ENCODE data around the gene TTC34. TPM values are rescaled to one million over a fixed set of nuclear protein-coding genes. Genes with fewer than 3 reads are reported as not detected.

Gene TTC34
- total and polyA plus RNA-seq, 5 donors, result 0.27 to 1.5 (median 0.63) TPM

DNA sequence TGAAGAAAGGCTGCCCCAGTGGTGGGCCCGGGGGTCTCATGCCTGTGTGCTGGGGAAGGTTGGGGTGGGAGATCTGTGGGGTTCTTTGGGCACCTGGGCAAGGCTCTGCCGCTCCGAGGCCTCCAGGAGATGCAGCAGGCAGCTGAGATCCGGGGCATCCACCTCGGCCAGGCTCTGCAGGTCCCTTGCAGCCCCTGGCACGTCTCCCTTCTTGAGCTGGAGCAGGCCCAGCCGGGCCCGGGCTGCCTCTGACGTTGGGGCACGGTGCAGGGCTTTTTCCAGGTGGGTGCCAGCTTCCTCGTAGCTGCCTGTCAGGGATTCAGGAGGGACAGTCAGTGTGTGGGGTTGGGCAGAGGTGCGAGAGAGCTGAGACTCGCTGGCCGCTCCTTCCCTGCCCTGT, 157.3 kb downstream of the TTC34 start:
- no peaks in the 10 kb centered on the region for H3K9me3 ChIP-seq (ENCODE audit: control insufficient read depth, low read length)
- ATAC-seq (no peak), DNase-seq (peak in 1 of 3 donors; percentile 33)
- intact Hi-C loops (cut with DNase I), result no loop called here
- WGBS, result 86% methylated on average over 14 of the region's 14 CpGs
- H3K27me3 ChIP-seq (ENCODE audit: control insufficient read depth, insufficient read depth), result no peaks in the 10 kb centered on the region
- no peaks in the 10 kb centered on the region for H3K4me1 ChIP-seq (ENCODE audit: control insufficient read depth, insufficient read depth, low read length)
- H3K27ac ChIP-seq (ENCODE audit: low read length), result no peak overlapping the region
- no peak overlapping the region for H3K4me3 ChIP-seq (ENCODE audit: low read length)

DNA sequence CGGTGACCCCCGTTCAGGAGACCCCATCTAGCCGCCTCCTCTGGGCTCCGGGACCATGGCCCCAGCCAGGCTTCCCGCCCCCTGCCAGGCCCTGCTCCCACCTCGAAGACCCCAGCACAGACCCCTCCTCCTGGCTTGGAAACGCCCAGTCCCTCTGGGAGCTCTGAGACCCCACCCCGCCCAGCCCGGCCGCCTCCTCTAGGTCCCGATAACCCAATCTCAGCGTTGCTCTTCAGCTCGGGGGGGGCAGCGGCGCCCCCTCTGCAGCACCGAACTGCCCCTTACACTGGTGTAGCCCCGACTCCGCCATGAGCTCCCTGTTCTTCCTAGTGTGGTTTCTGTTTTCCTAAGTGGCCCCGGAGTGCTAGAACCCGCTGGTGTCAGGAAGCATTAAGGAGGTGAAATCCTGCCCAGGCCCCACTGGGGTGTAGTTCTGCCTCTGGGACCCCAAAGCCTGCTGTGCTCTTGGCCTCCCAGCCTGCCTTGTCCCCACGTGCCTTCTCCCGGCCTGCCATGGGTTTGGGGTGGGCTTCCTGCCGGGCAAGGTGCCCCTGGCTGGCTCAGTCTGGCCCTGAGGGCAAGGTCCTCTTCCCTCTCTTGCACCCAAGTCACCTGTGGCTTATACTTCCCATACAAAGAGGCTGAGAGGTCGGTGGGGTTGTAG, 157.9 kb downstream of the TTC34 start:
- 13% methylated on average over 24 of the region's 24 CpGs for WGBS
- H3K9me3 ChIP-seq (ENCODE audit: control insufficient read depth, low read length), result no peaks in the 10 kb centered on the region
- no peaks in the 10 kb centered on the region for H3K4me1 ChIP-seq (ENCODE audit: control insufficient read depth, insufficient read depth, low read length)
- DNase-seq (no peak), ATAC-seq (no peak)
- H3K27ac ChIP-seq (ENCODE audit: low read length), result no peak overlapping the region
- no peaks in the 10 kb centered on the region for H3K27me3 ChIP-seq (ENCODE audit: control insufficient read depth, insufficient read depth)
- intact Hi-C loops (cut with DNase I), result no loop called here
- H3K4me3 ChIP-seq (ENCODE audit: low read length), result peak overlapping the region; percentile 62

DNA sequence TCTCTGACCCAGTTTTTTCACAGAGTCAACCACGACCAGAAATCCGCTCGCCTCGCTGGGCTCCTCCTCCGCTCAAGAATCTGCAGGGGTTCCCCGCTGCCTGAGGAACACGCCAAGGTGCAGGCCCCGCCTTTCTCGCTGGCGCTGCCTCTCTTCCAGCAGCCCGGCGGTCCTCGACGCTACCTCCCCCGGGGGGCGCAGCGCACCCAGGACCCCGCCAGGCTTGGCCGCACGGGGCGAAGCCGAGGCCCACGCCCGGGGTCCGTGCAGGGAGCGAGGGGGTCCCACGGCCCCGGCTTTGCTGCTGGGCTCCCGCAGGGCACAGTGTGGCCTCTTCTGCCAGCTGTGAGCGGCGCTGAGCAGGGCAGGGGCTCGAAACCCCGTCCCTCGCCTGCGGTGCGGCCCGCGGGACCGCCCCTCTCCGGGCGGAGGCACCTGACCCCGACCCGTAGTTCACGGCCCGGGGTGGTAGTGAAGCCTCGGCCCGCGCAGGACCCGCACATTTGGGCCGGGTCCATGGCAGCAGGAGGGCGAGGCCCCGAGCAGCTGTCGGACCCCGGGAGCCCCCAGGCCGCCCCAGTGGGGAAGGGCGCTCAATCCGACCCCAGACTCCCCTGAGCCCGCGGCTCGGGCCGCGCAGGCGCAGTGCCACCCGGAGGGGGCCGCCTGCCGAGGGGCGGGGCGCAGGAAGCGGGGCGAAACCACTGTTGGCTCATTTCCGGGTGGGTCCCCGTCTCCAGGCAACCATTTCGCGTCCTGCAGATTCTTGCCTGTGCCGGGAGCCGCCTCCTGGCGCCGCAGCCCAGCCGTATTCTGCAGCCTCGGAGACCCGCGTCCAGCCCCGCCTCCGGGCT, 158.7 kb downstream of the TTC34 start:
- DNase-seq (peak; percentile 94 to 97 (median 96)), ATAC-seq (peak; percentile 87 to 93)
- Histone ChIP-seq H3K9me3 (ENCODE audit: control insufficient read depth, low read length) (no peaks in the 10 kb centered on the region), H3K27ac (ENCODE audit: low read length) (peak overlapping the region; percentile 49), H3K4me1 (ENCODE audit: control insufficient read depth, insufficient read depth, low read length) (no peaks in the 10 kb centered on the region), H3K27me3 (ENCODE audit: control insufficient read depth, insufficient read depth) (no peaks in the 10 kb centered on the region), H3K4me3 (ENCODE audit: low read length) (peak overlapping the region; percentile 62)
- intact Hi-C loops (cut with DNase I), result no loop called here
- under 1% methylated on average over 84 of the region's 84 CpGs for WGBS

GRCh38 chr1:2642131-2642559, 159.3 kb downstream of the TTC34 start:
- H3K4me1 ChIP-seq (ENCODE audit: control insufficient read depth, insufficient read depth, low read length), result no peaks in the 10 kb centered on the region
- peak; percentile 9 to 12 for ATAC-seq
- H3K9me3 ChIP-seq (ENCODE audit: control insufficient read depth, low read length), result no peaks in the 10 kb centered on the region
- peak overlapping the region; percentile 62 for H3K4me3 ChIP-seq (ENCODE audit: low read length)
- DNase-seq, result peak in 1 of 3 donors; percentile 64
- H3K27ac ChIP-seq (ENCODE audit: low read length), result no peak overlapping the region
- intact Hi-C loops (cut with DNase I), result no loop called here
- H3K27me3 ChIP-seq (ENCODE audit: control insufficient read depth, insufficient read depth), result no peaks in the 10 kb centered on the region
- WGBS, result 33% methylated on average over 11 of the region's 11 CpGs

GRCh38 chr1:2641381-2642130, 159.9 kb downstream of the TTC34 start:
- DNase-seq (peak in 2 of 3 donors; percentile 58 to 60), ATAC-seq (no peak)
- Histone ChIP-seq H3K27me3 (ENCODE audit: control insufficient read depth, insufficient read depth) (no peaks in the 10 kb centered on the region), H3K4me1 (ENCODE audit: control insufficient read depth, insufficient read depth, low read length) (no peaks in the 10 kb centered on the region), H3K27ac (ENCODE audit: low read length) (no peak overlapping the region), H3K4me3 (ENCODE audit: low read length) (no peak overlapping the region), H3K9me3 (ENCODE audit: control insufficient read depth, low read length) (no peaks in the 10 kb centered on the region)
- 93% methylated on average over 34 of the region's 34 CpGs for WGBS
- intact Hi-C loops (cut with DNase I), result no loop called here

DNA sequence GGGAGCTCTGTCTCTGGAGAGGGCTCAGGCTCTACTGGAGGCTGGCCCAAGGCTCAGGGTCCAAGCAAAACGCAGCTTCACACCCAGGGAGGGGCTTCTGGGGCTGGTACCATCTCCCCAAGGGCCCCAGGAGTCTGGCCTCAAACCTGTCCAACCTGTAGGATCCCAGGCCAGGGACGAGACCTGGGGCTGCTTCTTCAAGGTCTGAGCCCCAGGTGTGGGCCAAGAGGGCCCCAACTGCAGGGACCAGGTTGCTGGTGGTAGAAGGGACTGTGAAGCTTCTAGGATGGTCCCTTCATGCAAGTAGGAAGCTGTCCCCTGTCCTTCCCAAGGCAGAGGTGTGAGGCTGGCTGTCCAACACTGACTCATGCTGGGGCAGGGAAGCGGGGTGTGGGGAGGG, 160.9 kb downstream of the TTC34 start:
- DNase-seq (peak in 1 of 3 donors; percentile 34), ATAC-seq (no peak)

GRCh38 chr1:2639607-2640521, 161.6 kb downstream of the TTC34 start:
- intact Hi-C loops (cut with DNase I), result no loop called here
- Histone ChIP-seq H3K9me3 (ENCODE audit: control insufficient read depth, low read length) (no peaks in the 10 kb centered on the region), H3K4me1 (ENCODE audit: control insufficient read depth, insufficient read depth, low read length) (no peaks in the 10 kb centered on the region), H3K4me3 (ENCODE audit: low read length) (no peak overlapping the region), H3K27me3 (ENCODE audit: control insufficient read depth, insufficient read depth) (no peaks in the 10 kb centered on the region), H3K27ac (ENCODE audit: low read length) (no peak overlapping the region)
- DNase-seq (peak in 2 of 3 donors; percentile 37 to 51), ATAC-seq (no peak)
- WGBS, result 69% methylated on average over 26 of the region's 26 CpGs

More for the DNA sequence above, 160.9 kb downstream of the TTC34 start:
- Histone ChIP-seq H3K9me3 (ENCODE audit: control insufficient read depth, low read length) (no peaks in the 10 kb centered on the region), H3K27ac (ENCODE audit: low read length) (no peak overlapping the region), H3K27me3 (ENCODE audit: control insufficient read depth, insufficient read depth) (no peaks in the 10 kb centered on the region), H3K4me3 (ENCODE audit: low read length) (no peak overlapping the region), H3K4me1 (ENCODE audit: control insufficient read depth, insufficient read depth, low read length) (no peaks in the 10 kb centered on the region)
- WGBS, result 93% methylated on average over 3 of the region's 3 CpGs
- intact Hi-C loops (cut with DNase I), result no loop called here

DNA sequence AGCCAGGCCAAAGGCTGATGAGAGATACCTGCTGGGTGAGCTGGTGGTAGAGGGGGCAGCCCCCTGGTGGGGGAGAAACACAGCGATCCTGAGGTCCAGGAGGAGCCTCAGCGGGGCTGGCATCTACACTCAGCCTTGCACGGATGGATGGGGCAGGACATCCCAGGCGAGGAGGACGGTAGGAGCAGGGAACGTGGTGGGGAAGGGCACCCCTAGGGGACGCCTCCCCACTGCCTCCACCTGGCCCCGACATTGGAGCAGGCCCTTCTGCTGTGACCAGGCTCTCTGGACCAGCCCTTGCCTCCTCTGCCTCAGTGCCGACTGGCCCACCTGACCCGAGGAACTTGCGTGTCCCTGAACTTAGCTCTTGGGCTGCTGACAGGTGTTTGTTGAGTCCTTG, 162.3 kb downstream of the TTC34 start:
- Histone ChIP-seq H3K27ac (ENCODE audit: low read length) (no peak overlapping the region), H3K4me3 (ENCODE audit: low read length) (no peak overlapping the region), H3K4me1 (ENCODE audit: control insufficient read depth, insufficient read depth, low read length) (no peaks in the 10 kb centered on the region), H3K27me3 (ENCODE audit: control insufficient read depth, insufficient read depth) (no peaks in the 10 kb centered on the region), H3K9me3 (ENCODE audit: control insufficient read depth, low read length) (no peaks in the 10 kb centered on the region)
- ATAC-seq (no peak), DNase-seq (peak in 2 of 3 donors; percentile 27 to 60)
- 50% methylated on average over 11 of the region's 11 CpGs for WGBS
- intact Hi-C loops (cut with DNase I), result no loop called here

- H3K9me3 ChIP-seq (ENCODE audit: control insufficient read depth, low read length), result no peaks in the 10 kb centered on the region
- DNase-seq (peak in 1 of 3 donors; percentile 29), ATAC-seq (no peak)
- no peaks in the 10 kb centered on the region for H3K27me3 ChIP-seq (ENCODE audit: control insufficient read depth, insufficient read depth)
- no peak overlapping the region for H3K4me3 ChIP-seq (ENCODE audit: low read length)
- no peak overlapping the region for H3K27ac ChIP-seq (ENCODE audit: low read length)
- intact Hi-C loops (cut with DNase I), result no loop called here
- no peaks in the 10 kb centered on the region for H3K4me1 ChIP-seq (ENCODE audit: control insufficient read depth, insufficient read depth, low read length)
- 77% methylated on average over 16 of the region's 16 CpGs for WGBS
These were observed 162.9 kb downstream of the TTC34 start for GRCh38 chr1:2638466-2639115.
